ENCODE results near the gene TTC28.

DNA sequence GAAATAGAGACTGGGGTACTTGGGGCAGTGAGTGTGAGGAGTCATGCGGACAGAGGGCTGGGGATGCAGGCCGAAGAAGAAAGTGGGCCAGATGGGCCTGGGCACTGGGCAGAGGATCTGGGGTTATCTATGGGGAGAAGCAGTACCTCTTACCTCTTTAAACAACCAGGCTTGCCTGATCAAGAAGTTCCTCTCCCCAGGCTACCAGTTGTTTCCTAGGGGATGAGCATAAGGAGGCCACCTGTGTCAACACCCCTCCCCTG is 662.2 kb downstream of the TTC28 start:
- TF ChIP-seq CTCF (IDR thresholded peaks at IDR 0.05) (no peak), POLR2A (IDR thresholded peaks at IDR 0.05) (no peak)

Data from lower leg skin (tissue), 3 donors.